Kidney capillary endothelial cell (primary cell): ENCODE data around the gene OAF.
"Not testable (repeated sequence)": the region's sequence is repeated elsewhere in the genome, so short reads cannot be mapped to it uniquely, and the experiment has no call there.

Source experiments
- DNase-seq: peaks from one replicate; pipeline ENCODE4 v3.0.0-alpha.2; 2018; ENCODE audit warnings: low spot score

Gene OAF

DNA sequence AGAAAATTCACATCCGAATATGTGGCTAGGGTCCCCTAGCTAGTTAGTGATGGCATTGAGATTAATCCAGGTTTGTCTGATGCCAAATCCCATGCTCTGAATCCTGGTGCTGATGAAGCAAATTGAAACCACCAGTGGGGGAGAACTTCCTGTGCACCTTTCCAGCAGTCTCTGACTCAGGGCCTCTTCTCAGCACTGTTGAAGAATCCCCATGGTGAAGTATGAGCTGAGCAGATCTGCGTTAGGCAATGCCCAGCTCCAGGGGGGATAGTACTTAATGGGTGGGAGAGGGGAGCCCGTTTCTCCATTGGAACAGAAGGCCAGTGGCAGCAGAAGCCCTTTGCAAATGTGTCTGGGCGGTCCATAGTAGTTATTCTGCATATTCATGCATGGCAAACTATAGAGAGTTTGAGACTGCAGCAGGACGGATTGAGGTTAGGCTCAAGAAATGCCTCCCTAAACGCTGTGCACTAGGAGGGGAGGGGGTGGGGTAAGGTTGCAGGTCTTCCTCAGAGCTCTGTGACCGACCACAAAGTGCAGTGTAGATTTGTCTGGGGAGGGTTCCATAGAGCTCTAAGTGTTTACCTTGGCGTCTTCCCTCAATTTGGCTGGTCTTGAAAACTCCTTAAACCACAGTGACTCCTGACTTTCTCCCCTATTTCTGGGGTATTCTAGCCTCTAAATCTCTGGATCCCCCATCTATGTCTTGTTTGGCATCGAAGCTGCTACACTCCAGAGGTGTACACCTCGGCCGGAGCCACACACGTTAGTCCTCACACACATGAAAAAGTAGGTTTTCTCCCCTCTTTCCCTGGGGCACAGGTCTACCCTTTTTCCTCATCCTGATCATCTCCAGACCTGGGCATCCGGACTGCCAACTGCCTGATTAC, 33.9 kb downstream of the OAF start:
- DNase-seq: no peak

DNA sequence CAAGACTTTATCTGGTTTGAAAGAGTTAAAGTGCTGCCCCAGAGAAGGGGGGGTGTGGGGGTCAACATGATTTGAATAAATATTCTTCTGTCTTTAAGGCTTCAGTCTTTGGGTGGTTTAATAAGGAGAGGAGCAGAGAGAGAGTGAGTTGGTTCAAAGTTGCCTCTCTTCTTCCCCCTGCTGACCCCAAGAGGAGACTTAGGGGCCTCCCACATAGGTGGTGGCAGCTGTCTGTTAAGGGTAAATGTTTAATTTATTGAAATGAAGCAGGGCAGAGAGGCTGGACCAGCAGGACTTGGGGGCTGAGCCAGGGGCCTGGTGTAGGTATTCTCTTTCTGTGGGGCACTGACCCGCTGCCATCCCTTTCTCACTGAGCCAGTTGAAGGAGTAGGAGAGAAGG, 34.6 kb downstream of the OAF start:
- no peak for DNase-seq

DNA sequence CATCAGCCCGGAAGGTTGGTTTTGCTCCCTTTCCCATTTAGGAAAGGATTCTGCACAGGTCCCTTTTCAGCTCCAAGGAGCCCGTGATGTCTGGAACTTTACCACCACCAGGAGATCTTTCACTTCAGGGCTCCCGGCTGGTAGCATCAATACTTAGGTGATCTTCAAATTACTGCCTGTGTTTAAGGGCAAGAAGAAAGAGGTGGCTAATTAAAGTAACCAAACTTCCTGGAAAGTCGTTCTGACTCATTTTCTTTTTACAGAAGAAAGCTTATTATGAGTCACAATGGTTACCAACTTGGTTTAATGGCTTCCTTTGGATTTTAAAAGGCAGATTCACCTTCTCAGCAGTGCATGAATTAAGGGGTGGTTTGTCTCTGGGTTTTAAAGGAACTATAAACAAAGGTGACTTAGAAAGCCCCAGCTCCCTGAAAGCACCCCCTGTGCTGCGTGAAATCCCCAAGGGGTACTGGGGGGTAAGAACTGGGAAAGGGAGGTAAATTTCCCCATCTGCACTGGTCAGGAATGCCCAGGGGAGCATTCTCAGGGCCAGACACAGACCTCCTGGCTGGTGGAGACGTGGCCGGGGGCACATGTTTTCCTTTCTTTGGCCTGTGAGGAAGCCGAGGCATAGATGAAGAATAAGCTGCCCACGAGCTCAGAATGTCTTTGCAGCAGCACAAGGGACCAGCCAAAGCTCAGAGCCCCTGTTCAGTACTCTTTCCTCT, 37.9 kb downstream of the OAF start:
- DNase-seq: peak; percentile 78

DNA sequence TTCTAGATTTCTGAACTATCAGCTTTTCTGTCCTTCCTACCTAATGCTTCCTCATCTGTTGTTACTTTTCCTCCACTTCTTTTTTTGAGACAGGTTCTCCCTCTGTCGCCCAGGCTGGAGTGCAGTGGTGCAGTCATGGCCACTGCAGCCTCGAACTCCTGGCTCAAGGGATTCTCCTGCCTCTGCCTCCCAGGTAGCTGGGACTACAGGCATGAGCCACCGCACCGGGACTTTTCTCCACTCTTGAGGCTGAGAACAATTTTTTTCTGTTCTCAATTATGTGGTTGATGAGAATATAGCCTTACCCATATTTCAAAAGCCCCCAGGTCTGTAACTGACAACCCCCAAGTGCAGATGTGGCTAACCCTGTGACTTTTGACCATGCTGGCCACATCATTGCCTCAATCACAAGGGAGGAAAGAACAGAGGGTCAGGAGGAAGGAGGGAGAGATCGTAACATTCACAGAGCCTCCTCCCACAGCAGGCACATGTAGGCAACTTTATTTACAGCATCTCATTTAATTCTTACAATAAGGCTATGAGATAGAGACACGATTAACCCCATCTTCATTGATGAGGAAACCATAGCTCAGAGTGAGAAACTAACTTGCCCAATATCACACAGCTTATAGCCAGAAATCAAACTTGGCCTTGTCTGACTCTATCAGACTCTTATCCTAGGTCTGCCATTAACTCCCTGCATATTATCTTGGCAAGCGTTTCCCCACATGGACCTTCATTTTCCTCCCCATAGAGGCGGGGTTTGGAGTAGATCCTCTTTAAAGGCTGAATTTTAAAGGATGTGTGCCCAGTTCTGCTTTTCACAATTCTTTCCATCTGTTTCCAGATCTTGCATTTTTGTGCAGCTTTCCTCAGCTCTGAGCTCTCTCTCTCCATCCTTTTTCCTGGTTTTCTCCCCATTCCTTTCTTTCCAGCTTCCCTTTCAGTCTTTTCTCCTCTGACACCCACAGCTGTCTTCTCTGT, 38.7 kb downstream of the OAF start:
- no peak for DNase-seq

DNA sequence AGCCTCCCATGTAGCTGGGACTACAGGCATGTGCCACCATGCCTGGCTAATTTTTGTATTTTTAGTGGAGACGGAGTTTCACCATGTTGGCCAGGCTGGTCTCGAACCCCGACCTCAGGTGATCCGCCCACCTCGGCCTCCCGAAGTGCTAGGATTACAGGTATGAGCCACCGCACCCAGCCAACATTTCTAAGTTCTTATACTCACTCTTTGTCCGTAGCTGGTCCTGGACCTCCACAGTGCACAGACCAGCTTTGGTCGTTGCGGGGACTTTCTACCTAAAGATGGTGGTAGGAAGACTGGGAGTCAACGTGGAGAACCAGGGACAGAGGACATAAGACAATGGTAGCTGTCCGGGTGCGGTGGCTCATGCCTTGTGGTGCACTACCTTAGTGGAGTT, 42.5 kb downstream of the OAF start:
- not testable (repeated sequence) for DNase-seq

DNA sequence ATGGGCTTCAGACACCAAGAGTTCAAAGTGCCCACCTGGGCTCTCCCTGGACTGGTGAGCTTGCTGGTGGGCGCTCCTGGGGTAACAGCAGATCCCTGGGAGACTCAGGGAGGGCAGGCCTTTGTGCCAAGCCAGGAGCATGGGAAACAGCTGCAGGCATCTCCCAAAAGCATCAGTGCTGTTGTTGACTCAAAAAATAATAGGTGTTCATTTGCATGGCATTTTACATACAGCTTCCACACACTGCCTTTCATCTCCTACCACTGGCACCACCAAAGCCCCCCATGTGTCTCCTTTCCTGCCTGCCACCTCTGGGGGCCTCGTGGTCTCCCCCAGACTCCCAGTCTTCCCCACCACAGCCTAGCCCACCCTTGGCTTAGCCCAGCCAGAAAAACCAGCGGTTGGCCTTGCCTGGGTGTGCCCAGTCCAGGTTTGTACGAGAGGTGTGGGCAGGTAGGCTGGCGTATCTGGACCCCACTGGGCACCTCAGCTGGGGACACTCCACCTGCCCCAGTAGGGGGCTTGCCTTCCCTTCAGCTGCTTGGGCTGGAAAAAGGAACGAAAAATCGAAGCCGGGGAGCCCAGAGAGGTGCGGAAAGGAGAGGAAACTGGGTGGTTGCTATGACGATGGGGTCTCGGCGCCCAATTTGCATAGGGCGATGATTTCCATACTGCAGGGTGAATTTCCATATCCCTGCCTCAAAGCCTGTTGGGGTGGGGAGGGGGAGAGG, 44.1 kb downstream of the OAF start:
- DNase-seq: no peak

DNA sequence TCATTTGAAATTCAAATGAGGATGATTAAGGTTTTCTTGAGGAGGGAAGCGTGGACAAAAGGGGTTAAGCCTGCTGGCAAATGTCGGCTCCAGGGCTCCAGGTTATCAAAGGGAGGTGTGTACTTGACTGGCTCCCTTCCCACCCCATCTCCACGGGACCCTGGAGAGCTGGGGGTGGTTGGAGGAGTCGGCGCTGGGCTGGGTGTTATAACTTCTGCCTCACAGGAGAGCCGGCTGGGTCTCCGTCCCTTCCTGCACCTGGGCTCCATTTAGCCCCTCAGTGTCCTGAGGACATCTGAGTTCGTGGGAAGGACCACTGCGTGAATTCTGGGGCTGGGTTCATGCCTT, 44.7 kb downstream of the OAF start:
- no peak for DNase-seq

DNA sequence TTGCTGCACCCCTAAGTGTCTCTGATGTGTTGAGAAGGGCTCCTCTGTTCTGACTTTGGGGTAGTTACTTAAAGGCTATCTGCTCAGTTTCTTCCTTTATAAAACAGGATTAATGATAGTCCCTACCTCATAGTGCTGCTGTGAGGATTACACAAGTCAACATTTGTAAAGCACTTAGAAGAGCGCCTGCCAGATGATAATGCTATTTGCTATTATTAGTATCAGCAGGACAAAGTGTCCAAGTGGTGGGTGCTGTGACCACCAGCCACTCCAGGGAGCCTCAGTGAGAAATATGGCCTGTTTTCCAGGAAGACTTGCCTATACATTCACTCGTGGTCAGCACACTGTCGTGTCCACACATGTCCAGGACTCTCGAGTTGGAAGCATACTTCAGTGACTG, 45.3 kb downstream of the OAF start:
- no peak for DNase-seq

DNA sequence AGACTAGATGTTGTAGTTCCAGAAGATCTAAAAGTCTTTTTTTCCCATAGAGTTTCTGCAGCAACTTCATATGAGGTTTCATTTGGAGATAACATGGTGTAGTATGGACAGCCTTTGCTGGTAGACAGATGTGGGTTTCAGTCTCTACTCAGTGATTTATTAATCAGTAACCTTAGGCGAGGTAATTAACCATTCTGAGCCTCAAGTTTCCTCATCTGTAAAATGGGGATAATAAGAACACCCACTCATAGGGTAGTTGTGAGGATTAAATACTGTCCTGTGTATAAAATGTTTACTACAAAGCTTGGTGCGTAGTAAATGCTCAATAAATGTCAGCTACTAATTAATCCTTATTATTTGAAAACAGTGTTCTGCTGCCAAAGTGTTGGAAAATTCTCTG, 45.9 kb downstream of the OAF start:
- no peak for DNase-seq

DNA sequence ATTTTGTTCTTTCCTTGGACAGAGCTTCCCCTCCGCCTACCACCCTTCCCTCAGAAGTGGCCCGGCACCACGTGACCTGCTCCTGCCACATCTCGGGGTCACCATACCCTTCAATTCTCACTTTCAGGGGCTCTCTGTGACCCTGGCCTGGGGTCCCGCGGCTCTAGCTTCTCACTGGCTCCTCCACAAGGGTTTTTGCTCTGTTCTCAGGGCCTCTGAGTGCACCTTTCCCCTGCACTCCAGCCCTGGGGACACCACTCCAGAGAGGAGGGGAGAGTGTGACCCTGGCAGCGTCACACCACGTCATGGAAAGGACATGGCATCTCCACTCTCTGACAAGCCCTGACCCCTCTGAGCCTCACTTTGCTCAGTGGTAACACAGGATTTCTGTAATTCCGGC, 46.5 kb downstream of the OAF start:
- DNase-seq: no peak

DNA sequence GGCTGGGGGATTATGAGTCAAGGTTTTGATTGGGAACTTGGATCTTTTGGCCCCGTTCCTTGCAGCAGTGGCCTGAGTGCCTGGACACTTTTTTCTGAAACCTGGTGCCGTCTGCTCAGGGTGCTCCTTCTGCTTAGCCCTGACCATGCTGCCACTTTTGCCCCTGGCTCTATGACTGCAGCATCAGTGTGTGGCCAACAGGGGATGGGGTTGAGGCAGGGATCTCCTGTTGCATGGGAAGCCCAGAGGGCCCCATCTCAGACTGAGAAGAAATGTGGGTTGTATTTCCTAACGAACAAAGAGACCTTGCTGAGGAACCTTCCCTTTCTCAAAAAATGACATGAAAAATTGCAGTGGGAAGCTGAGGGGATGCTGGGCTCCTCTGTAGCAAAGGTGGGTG, 47.8 kb downstream of the OAF start:
- no peak for DNase-seq

DNA sequence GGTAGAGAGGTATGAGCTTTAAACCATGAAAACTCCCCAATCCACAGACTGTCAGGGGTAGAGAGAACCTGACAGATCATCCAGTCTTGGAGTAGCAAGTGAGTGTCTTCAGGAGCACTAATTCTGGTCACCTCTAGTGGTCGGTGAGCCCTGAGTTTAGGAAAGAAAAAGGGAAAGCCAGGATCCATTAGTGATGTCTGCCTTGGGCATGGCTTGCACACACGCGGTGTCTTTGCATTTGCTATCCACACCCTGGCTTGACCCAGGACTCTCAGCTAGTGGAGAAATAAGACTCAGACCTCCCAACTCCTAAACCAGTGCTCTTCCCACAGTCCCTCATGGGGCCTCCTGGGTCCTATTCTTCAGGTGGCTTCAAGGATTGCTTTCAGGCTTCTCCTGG, 48.4 kb downstream of the OAF start:
- no peak for DNase-seq

DNA sequence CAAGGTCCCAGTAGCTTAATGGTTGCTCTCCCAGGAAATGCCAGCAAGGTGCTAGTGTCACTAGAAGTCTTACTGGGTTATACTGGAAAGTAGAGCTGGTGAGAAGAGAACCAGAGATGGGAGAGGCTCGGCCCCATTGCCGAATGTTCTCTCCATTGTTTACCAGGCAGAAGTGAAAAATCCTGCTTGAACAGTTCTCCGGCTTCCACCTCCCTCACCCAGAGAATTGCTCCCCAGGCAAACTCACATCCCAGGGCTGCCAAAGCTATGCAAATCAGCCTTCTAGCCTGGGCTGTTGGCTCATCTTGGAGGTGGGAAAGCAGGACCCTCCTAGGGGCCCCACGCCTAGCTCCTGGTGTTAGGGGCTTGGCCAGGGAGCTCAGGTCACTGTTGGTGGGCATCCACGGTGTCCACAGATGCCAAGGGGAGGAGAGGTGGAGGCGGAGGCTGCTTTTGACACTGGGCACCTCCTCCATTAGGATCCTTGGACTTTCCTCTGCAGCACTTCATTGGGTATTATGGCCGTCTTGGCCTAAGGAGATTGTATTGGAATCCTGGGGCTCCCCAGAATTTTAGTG, 49.2 kb downstream of the OAF start:
- no peak for DNase-seq

DNA sequence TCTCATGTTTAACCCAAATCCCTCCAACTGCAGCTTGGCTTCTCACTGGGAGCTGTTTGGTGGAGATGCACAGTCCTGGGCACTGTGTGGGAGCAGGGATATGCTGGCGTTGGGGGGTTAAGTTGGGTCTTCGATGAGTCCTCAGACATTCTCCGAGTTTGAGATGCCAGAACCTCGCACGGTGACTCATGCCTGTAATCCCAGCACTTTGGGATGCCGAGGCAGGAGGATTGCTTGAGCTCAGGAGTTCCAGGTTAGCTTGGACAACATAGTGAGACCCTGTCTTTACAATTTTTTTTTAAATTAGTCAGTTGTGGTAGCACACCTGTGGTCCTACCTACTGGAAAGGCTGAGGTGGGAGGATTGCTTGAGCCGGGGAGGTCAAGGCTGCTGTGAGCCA, 49.8 kb downstream of the OAF start:
- no peak for DNase-seq

DNA sequence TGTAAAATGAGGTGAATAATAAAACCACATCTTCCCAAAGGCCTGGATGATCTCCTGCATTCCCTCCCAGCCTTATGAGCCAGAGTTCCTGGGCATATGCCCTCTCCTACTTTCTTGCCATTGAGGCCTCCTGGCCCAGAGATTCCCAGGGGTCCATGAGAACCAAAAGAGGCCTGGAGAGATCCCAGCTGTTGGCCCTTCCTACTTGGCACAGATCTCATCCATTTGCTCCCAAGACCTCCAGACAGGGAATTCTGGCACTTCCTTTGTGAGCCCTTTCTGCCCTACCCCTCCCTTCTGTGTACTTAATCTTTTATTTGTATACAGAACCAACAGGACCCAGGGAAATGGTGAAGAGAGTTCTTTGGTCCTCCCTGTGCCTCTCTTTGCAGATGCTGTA, 50.5 kb downstream of the OAF start:
- no peak for DNase-seq

DNA sequence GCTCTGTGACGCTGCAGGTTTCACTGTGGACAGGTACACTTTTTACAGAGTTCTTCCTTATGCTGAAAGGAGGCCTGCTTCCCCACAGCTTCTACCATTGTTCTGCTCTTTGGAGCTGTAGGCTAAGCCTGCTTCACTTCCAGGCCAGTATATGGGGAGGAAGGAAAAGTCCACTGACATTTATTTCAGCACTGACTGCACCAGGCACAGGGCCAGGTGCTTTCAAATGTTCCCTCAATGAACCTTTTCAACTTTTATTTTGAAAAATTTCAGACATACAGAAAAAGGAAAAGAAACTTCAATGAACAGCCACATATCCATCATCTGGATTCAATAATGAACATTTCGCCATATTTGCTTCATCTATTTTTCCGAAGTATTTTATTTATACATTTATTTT, 51.1 kb downstream of the OAF start:
- DNase-seq: no peak

DNA sequence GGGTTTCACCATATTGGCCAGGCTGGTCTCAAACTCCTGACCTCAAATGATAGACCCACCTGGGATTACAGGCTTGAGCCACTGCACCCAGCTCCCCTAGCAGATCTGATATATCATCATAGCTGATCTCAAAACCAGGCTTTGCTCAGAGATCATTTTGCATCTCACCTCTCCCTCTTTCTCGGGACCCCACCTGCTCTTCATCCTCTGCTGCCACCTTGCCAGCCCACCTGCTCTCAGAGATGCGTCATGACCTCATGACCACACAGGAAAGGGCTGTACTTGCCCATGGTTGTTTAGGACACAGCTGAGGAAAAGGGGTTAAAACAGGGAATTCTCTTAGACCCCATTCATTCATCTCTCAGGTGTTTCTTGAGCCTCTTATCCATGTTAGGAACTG, 56.5 kb downstream of the OAF start:
- DNase-seq: no peak

DNA sequence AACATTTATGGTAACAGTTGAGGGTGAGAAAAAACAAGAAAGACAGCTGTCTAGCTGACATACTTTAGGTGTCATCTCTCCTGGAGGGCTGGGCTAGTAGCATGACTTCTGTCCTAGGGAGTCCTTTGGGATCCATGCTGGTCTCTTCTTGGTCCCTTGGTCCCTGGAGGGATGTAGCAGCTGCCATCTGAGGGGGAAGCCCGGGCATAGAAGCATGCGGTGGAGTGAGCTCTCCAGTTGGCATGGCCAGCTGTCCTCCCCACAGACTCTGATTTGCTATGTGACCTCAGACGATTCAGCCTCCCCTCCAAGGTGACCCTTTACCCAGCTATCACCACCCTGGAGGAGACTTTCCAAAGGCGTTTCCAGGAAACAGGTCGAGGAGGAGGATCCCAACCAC, 57.9 kb downstream of the OAF start:
- no peak for DNase-seq

DNA sequence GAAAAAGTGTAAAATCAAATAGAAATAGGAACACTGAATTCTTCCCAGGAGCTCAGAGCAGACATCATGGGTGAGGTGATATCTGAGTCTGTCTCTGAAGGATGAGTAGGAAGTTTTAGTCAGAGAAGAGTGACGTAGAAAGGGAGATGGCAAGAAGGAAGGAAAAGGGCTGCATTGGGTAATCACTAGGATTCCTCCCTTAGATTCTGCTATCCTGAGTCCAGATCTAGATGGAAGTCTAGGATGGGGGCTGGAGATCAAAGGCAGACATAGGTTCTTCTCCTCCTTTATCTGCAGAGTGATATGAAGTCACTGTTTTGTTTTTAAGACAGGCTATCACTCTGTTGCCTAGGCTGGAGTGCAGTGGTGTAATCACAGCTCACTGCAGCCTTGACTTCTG, 59.6 kb downstream of the OAF start:
- DNase-seq: no peak

DNA sequence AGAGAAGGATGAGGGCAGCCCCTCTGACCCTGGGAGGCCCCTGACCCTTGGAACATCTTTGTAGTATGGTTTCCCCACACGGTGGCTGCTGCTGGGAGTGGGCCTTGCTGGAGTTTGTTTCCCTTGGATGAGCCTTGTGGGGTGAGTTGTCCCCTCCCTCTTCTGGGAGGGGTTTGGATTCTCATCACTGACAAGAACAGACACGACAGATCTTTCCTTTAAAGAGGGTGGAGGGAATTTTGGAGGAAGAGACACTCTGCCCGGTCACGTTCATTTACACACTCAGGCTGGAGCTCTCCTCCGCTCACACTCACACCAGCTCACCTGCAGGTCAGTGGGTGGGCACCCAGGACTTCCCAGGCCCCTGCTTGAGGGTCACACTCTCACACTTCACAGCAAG, 60.8 kb downstream of the OAF start:
- no peak for DNase-seq

DNA sequence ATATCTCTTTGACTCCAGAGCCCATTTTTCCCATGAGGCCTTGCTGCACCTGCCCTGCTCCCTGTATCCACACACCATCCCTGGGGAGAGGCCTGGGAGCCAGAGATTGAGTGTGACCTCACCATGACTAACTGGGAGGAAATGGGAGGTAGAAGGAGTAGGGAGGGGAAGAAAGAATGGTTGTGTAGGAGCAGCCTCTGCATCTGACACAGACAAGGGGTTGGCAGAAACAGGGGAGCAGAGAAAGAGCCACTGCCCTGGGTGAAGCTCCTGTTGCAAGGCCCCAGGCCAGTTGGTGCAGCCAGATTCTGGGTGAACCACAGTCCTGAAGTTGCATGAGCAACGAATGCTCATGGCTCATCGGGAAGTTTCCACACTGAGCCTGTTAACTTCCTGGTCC, 61.5 kb downstream of the OAF start:
- DNase-seq: peak; percentile 60

DNA sequence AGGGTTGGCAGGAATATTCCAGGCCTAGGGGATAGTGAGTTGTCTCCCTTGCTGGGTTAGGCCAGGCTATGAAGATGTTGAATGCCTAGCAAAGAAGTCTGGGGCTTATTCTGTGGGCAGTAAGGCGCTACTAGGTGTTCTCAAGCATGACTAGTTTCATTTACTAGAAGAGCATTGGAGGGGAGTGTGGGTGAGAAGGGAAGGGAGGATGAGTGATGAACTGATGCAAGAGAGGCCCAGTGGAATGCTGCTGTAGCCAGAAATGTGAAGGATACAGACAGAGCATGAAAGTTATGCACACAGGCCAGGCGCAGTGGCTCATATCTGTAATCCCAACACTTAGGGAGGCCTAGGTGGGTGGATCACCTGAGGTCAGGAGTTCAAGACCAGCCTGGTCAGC, 62.6 kb downstream of the OAF start:
- DNase-seq: no peak
